SW 1271 (cell line): ENCODE results near the gene TOPORS.
"Not testable (repeated sequence)": the region's sequence is repeated elsewhere in the genome, so short reads cannot be mapped to it uniquely, and the experiment has no call there.

Experiments used
- DNase-seq, 2 experiments: peaks; one replicate each; lab custom pipeline; 2025; lab: John Stamatoyannopoulos, UW

Gene TOPORS

GRCh38 chr9:32566770-32567169, 14.4 kb upstream of the TOPORS start:
- no peak for DNase-seq

GRCh38 chr9:32565967-32566366, 13.6 kb upstream of the TOPORS start:
- no peak for DNase-seq

- no peak for DNase-seq
These were observed 6.1 kb upstream of the TOPORS start for GRCh38 chr9:32558408-32558934.

GRCh38 chr9:32554591-32554990, 2.2 kb upstream of the TOPORS start:
- DNase-seq = no peak

- DNase-seq = no peak
These were observed 1.7 kb upstream of the TOPORS start for GRCh38 chr9:32554107-32554506.

GRCh38 chr9:32551276-32552051, 922 bp downstream of the TOPORS start:
- DNase-seq = peak; percentile 18 to 29

GRCh38 chr9:32550562-32551275, 1.7 kb downstream of the TOPORS start:
- DNase-seq = peak; percentile 40 to 86

GRCh38 chr9:32550150-32550561, 2.2 kb downstream of the TOPORS start:
- peak in 1 of 2 experiments; percentile 1 for DNase-seq

GRCh38 chr9:32548213-32548612, 4.2 kb downstream of the TOPORS start:
- DNase-seq = not testable (repeated sequence)

- no peak for DNase-seq
These were observed 6.5 kb downstream of the TOPORS start for GRCh38 chr9:32545884-32546283.

GRCh38 chr9:32543047-32543446, 9.3 kb downstream of the TOPORS start:
- DNase-seq = no peak

- no peak for DNase-seq
These were observed 18.6 kb downstream of the TOPORS start for GRCh38 chr9:32533816-32534215.

GRCh38 chr9:32533336-32533735, 19.1 kb downstream of the TOPORS start:
- no peak for DNase-seq

- no peak for DNase-seq
These were observed 25.7 kb downstream of the TOPORS start for GRCh38 chr9:32526707-32527048.

- DNase-seq = peak; percentile 64 to 92
These were observed 26.2 kb downstream of the TOPORS start, which contains the start of gene RIGI for GRCh38 chr9:32526041-32526706. TSS of gene RIGI (minus strand) at chr9:32526196. CDS start at chr9:32526166, 30 bp downstream.

- no peak for DNase-seq
These were observed 26.7 kb downstream of the TOPORS start for GRCh38 chr9:32525709-32526030.

- peak in 1 of 2 experiments; percentile 9 for DNase-seq
These were observed 27.3 kb downstream of the TOPORS start for GRCh38 chr9:32524892-32525708.

GRCh38 chr9:32524558-32524891, 27.9 kb downstream of the TOPORS start:
- DNase-seq = not testable (repeated sequence)

- DNase-seq = no peak
These were observed 28.5 kb downstream of the TOPORS start for GRCh38 chr9:32523910-32524309.

GRCh38 chr9:32518276-32518675, 34.1 kb downstream of the TOPORS start:
- no peak for DNase-seq

- no peak for DNase-seq
These were observed 36.1 kb downstream of the TOPORS start for GRCh38 chr9:32516241-32516640.

- no peak for DNase-seq
These were observed 43.7 kb downstream of the TOPORS start for GRCh38 chr9:32508728-32509127.
